ENCODE data around the gene PXDC1. TPM values are rescaled to one million over a fixed set of nuclear protein-coding genes. Genes with fewer than 3 reads are reported as not detected.

PXDC1 gene
- polyA plus RNA-seq, 1 donor from 2014 or later: 3.9 TPM

GRCh38 chr6:3697609-3698008, 53.9 kb downstream of the PXDC1 start:
- no peak overlapping the region for H3K27ac ChIP-seq (ENCODE audit: low read length)
- H2AFZ ChIP-seq (ENCODE audit: low read depth, low read length): no peak overlapping the region
- no peak for TF ChIP-seq MXI1 (conservative IDR thresholded peaks at IDR 0.05; ENCODE audit: poor library complexity, severe bottlenecking)
- TF ChIP-seq EZH2 (IDR thresholded peaks at IDR 0.05; ENCODE audit: borderline replicate concordance, insufficient read depth, low read length, poor library complexity, severe bottlenecking): no peak
- no peak for TF ChIP-seq REST (IDR thresholded peaks at IDR 0.05; ENCODE audit: borderline replicate concordance)
- TF ChIP-seq SMC3 (conservative IDR thresholded peaks at IDR 0.05; ENCODE audit: poor library complexity): no peak
- TF ChIP-seq EP300 (conservative IDR thresholded peaks at IDR 0.05; ENCODE audit: poor library complexity, severe bottlenecking): no peak
- TF ChIP-seq TAF1 (IDR thresholded peaks at IDR 0.05; ENCODE audit: low read depth): no peak
- no peak for TF ChIP-seq RAD21 (conservative IDR thresholded peaks at IDR 0.05)
- TF ChIP-seq POLR2AphosphoS5 (IDR thresholded peaks at IDR 0.05): no peak
- no peak for TF ChIP-seq CTCF (IDR thresholded peaks at IDR 0.05; ENCODE audit: poor library complexity, severe bottlenecking)
- no peaks in the 10 kb centered on the region for H3K9me2 ChIP-seq (ENCODE audit: insufficient read depth, low read length)
- H3K9me3 ChIP-seq (ENCODE audit: low read length): no peaks in the 10 kb centered on the region
- H3F3A ChIP-seq (ENCODE audit: insufficient read depth, low read length, poor library complexity, severe bottlenecking): no peaks in the 10 kb centered on the region
- H3K36me3 ChIP-seq (ENCODE audit: insufficient read depth, low read length): no peaks in the 10 kb centered on the region
- H3K4me2 ChIP-seq (ENCODE audit: low read length): no peak overlapping the region
- no peaks in the 10 kb centered on the region for H3K27me3 ChIP-seq (ENCODE audit: insufficient read depth, low read depth, low read length)
- no peaks in the 10 kb centered on the region for H3K79me2 ChIP-seq (replicated peaks; ENCODE audit: insufficient read depth, low read length)
- H3K9ac ChIP-seq (ENCODE audit: low read length): no peak overlapping the region
- H3K4me3 ChIP-seq (ENCODE audit: low read length): no peak overlapping the region
- no peaks in the 10 kb centered on the region for H4K20me1 ChIP-seq (ENCODE audit: insufficient read depth)

- no peaks in the 10 kb centered on the region for H3F3A ChIP-seq (ENCODE audit: insufficient read depth, low read length, poor library complexity, severe bottlenecking)
- H2AFZ ChIP-seq (ENCODE audit: low read depth, low read length): no peak overlapping the region
- no peaks in the 10 kb centered on the region for H3K9me3 ChIP-seq (ENCODE audit: low read length)
- no peak overlapping the region for H3K4me3 ChIP-seq (ENCODE audit: low read length)
- H3K9ac ChIP-seq (ENCODE audit: low read length): no peak overlapping the region
- H4K20me1 ChIP-seq (ENCODE audit: insufficient read depth): no peaks in the 10 kb centered on the region
- no peak overlapping the region for H3K27ac ChIP-seq (ENCODE audit: low read length)
- TF ChIP-seq POLR2AphosphoS5 (IDR thresholded peaks at IDR 0.05) (no peak), MXI1 (conservative IDR thresholded peaks at IDR 0.05; ENCODE audit: poor library complexity, severe bottlenecking) (no peak), TAF1 (IDR thresholded peaks at IDR 0.05; ENCODE audit: low read depth) (no peak), RAD21 (conservative IDR thresholded peaks at IDR 0.05) (no peak), CTCF (IDR thresholded peaks at IDR 0.05; ENCODE audit: poor library complexity, severe bottlenecking) (no peak), REST (IDR thresholded peaks at IDR 0.05; ENCODE audit: borderline replicate concordance) (no peak), EZH2 (IDR thresholded peaks at IDR 0.05; ENCODE audit: borderline replicate concordance, insufficient read depth, low read length, poor library complexity, severe bottlenecking) (no peak), EP300 (conservative IDR thresholded peaks at IDR 0.05; ENCODE audit: poor library complexity, severe bottlenecking) (no peak)
- no peaks in the 10 kb centered on the region for H3K79me2 ChIP-seq (replicated peaks; ENCODE audit: insufficient read depth, low read length)
- H3K36me3 ChIP-seq (ENCODE audit: insufficient read depth, low read length): no peaks in the 10 kb centered on the region
- no peaks in the 10 kb centered on the region for H3K9me2 ChIP-seq (ENCODE audit: insufficient read depth, low read length)
- no peaks in the 10 kb centered on the region for H3K27me3 ChIP-seq (ENCODE audit: insufficient read depth, low read depth, low read length)
- no peak overlapping the region for H3K4me2 ChIP-seq (ENCODE audit: low read length)
These were observed 54.9 kb downstream of the PXDC1 start for GRCh38 chr6:3696525-3697088.

Measured in neural cell (in vitro differentiated cells).